ENCODE results near the gene ANKRD65.

DNA sequence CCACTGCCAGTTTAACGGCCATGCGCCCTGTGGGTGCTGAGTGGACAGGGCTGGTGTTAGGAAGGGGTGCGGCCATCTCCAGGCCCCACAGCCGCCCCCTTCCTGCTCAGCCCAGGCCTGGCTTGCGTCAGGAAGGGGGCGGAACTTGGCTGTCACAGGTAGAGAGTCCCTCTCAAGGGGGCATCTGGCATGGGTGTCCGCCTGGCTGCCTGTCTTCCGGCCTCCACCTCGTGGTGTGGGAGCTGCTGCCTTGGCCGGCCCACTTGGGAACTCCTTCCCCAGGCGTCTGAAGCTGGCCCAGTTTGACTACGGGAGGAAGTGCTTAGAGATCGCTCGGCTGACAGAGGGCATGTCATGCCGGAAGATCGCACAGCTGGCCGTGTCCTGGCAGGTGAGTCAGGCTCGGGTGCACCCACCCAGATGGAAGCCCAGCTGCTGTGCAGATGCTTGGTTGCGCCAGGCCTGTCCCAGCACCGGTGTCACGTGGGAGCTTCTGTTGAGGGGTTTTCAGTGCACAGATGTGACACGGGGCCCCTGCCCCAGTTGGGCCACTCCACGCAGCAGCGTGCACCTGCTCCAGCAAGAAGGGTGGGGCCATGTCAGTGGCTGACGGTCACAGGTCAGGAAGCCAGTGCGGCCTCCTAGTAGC, 41.4 kb upstream of the ANKRD65 start:
- TF ChIP-seq, protein P1, sequence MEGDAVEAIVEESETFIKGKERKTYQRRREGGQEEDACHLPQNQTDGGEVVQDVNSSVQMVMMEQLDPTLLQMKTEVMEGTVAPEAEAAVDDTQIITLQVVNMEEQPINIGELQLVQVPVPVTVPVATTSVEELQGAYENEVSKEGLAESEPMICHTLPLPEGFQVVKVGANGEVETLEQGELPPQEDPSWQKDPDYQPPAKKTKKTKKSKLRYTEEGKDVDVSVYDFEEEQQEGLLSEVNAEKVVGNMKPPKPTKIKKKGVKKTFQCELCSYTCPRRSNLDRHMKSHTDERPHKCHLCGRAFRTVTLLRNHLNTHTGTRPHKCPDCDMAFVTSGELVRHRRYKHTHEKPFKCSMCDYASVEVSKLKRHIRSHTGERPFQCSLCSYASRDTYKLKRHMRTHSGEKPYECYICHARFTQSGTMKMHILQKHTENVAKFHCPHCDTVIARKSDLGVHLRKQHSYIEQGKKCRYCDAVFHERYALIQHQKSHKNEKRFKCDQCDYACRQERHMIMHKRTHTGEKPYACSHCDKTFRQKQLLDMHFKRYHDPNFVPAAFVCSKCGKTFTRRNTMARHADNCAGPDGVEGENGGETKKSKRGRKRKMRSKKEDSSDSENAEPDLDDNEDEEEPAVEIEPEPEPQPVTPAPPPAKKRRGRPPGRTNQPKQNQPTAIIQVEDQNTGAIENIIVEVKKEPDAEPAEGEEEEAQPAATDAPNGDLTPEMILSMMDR (IDR thresholded peaks at IDR 0.05) = no peak
- TF ChIP-seq POLR2A (IDR thresholded peaks at IDR 0.05) (no peak), EP300 (IDR thresholded peaks at IDR 0.05) (no peak)

Data from sigmoid colon (tissue), 4 donors.